H9 (cell line): ENCODE measurements around the gene SIGLEC14. TPM values are rescaled to one million over a fixed set of nuclear protein-coding genes. Genes with fewer than 3 reads are reported as not detected.

Experiments
- DNase-seq: peaks from one replicate; pipeline ENCODE4 v3.0.0-alpha.2; 2017
- H2AFZ ChIP-seq: one replicate; pipeline ENCODE4 v1.6.1; 2013; ENCODE audit warnings: mild to moderate bottlenecking, low read length, control low read depth, moderate library complexity
- H2AK5ac ChIP-seq: 2 replicates; pipeline ENCODE4 v1.6.1; 2013; ENCODE audit warnings: low read length, control low read depth, mixed read lengths; ENCODE audit not compliant: insufficient read length
- H2BK120ac ChIP-seq: one replicate; pipeline ENCODE4 v1.6.1; 2013; ENCODE audit warnings: low read depth, mild to moderate bottlenecking, low read length, control low read depth, inconsistent platforms; ENCODE audit not compliant: poor library complexity, severe bottlenecking
- H2BK12ac ChIP-seq: 2 replicates; pipeline ENCODE4 v1.6.1; 2013; ENCODE audit warnings: low read length, control low read depth, mixed read lengths, low read depth; ENCODE audit not compliant: insufficient read length
- H2BK15ac ChIP-seq: 2 replicates; pipeline ENCODE4 v1.6.1; 2013; ENCODE audit warnings: low read depth, low read length, control low read depth
- H2BK20ac ChIP-seq: one replicate; pipeline ENCODE4 v1.6.1; 2013; ENCODE audit warnings: low read depth, mild to moderate bottlenecking, low read length, control low read depth, inconsistent platforms; ENCODE audit not compliant: poor library complexity, severe bottlenecking
- H2BK5ac ChIP-seq: 2 replicates; pipeline ENCODE4 v1.6.1; 2013; ENCODE audit warnings: low read length, control low read depth, mixed read lengths; ENCODE audit not compliant: insufficient read length
- H3K14ac ChIP-seq: 2 replicates; pipeline ENCODE4 v1.6.1; 2013; ENCODE audit warnings: low read length, control low read depth; ENCODE audit not compliant: insufficient read depth
- H3K18ac ChIP-seq: 2 replicates; pipeline ENCODE4 v1.6.1; 2013; ENCODE audit warnings: low read depth, mild to moderate bottlenecking, mixed read lengths, low read length, control low read depth; ENCODE audit not compliant: insufficient read length
- H3K23ac ChIP-seq: 2 replicates; pipeline ENCODE4 v1.6.1; 2013; ENCODE audit warnings: low read length, control low read depth, mixed read lengths, low read depth; ENCODE audit not compliant: insufficient read length
- H3K23me2 ChIP-seq: 2 replicates; pipeline ENCODE4 v1.6.1; 2013; ENCODE audit warnings: low read depth, mild to moderate bottlenecking, mixed read lengths, low read length, control low read depth; ENCODE audit not compliant: insufficient read length, poor library complexity, severe bottlenecking
- H3K27ac ChIP-seq: 2 replicates; pipeline ENCODE4 v1.5.1; 2013; ENCODE audit warnings: low read length, control low read depth, mixed read lengths, low read depth; ENCODE audit not compliant: insufficient read length
- H3K27me3 ChIP-seq: 2 replicates; pipeline ENCODE4 v1.6.1; 2013; ENCODE audit warnings: low read length, control low read depth, inconsistent platforms; ENCODE audit not compliant: insufficient read depth
- H3K4ac ChIP-seq: 2 replicates; pipeline ENCODE4 v1.6.1; 2013; ENCODE audit warnings: low read depth, mild to moderate bottlenecking, control low read depth, inconsistent platforms, low read length, moderate library complexity
- H3K4me1 ChIP-seq: 2 replicates; pipeline ENCODE4 v1.6.1; 2013; ENCODE audit warnings: low read length, control low read depth, inconsistent platforms; ENCODE audit not compliant: insufficient read depth
- H3K4me2 ChIP-seq: 2 replicates; pipeline ENCODE4 v1.6.1; 2013; ENCODE audit warnings: low read length, control low read depth, mixed read lengths; ENCODE audit not compliant: insufficient read length, insufficient read depth
- H3K56ac ChIP-seq: 2 replicates; pipeline ENCODE4 v1.6.1; 2013; ENCODE audit warnings: low read depth, mild to moderate bottlenecking, mixed read lengths, low read length, control low read depth; ENCODE audit not compliant: insufficient read length
- H3K79me1 ChIP-seq: 2 replicates; pipeline ENCODE4 v1.6.1; 2013; ENCODE audit warnings: low read depth, mild to moderate bottlenecking, moderate library complexity, low read length, control low read depth, inconsistent platforms; ENCODE audit not compliant: insufficient read depth, poor library complexity, severe bottlenecking
- H3K79me2 ChIP-seq: 2 replicates; pipeline ENCODE4 v1.6.1; 2013; ENCODE audit warnings: low read length, control low read depth, inconsistent platforms; ENCODE audit not compliant: insufficient read depth
- H3K9ac ChIP-seq: 2 replicates; pipeline ENCODE4 v1.6.1; 2013; ENCODE audit warnings: low read length, control low read depth, mixed read lengths; ENCODE audit not compliant: insufficient read length; ENCODE audit errors: extremely low read depth
- H3K9me3 ChIP-seq: one replicate; pipeline ENCODE4 v1.6.1; 2013; ENCODE audit warnings: low read depth, low read length, inconsistent platforms; ENCODE audit not compliant: control insufficient read depth
- H3T11ph ChIP-seq: one replicate; pipeline ENCODE4 v1.6.1; 2013; ENCODE audit warnings: mild to moderate bottlenecking, low read length, control low read depth, inconsistent platforms
- H4K20me1 ChIP-seq: one replicate; pipeline ENCODE4 v1.6.1; 2013; ENCODE audit not compliant: control insufficient read depth, insufficient read length, insufficient read depth
- H4K5ac ChIP-seq: 2 replicates; pipeline ENCODE4 v1.6.1; 2013; ENCODE audit warnings: low read depth, mild to moderate bottlenecking, mixed read lengths, low read length, control low read depth; ENCODE audit not compliant: insufficient read length
- H4K8ac ChIP-seq: replicated peaks from 2 replicates; pipeline ENCODE4 v1.6.1; 2013; ENCODE audit warnings: low read length, control low read depth, mixed read lengths, low read depth; ENCODE audit not compliant: insufficient read length
- H4K91ac ChIP-seq: 2 replicates; pipeline ENCODE4 v1.6.1; 2013; ENCODE audit warnings: low read depth, mild to moderate bottlenecking, moderate library complexity, mixed read lengths, low read length, control low read depth; ENCODE audit not compliant: insufficient read length
- H3K27ac Mint-ChIP-seq, 3 experiments: 2 replicates in 2 of 3; 3 replicates in 1 of 3; pipeline ENCODE4 v1.8.0; 2020 to 2021; ENCODE audit warnings: mixed read lengths in 3 of 3, mild to moderate bottlenecking in 1 of 3, moderate library complexity in 1 of 3
- H3K27me3 Mint-ChIP-seq: 2 replicates; pipeline ENCODE4 v1.8.0; 2021; ENCODE audit warnings: low read depth, mild to moderate bottlenecking, moderate library complexity, mixed read lengths
- H3K36me3 Mint-ChIP-seq, 3 experiments: 2 replicates in 2 of 3; 3 replicates in 1 of 3; pipeline ENCODE4 v1.8.0; 2020 to 2021; ENCODE audit warnings: low read depth in 3 of 3, mixed read lengths in 3 of 3; ENCODE audit not compliant: insufficient read depth in 1 of 3
- H3K4me1 Mint-ChIP-seq, 2 experiments: 2 replicates each; pipeline ENCODE4 v1.8.0; 2020; ENCODE audit warnings: mixed read lengths in 2 of 2
- H3K4me3 Mint-ChIP-seq, 2 experiments: 2 replicates in 1 of 2; 3 replicates in 1 of 2; pipeline ENCODE4 v1.8.0; 2020 to 2021; ENCODE audit warnings: mild to moderate bottlenecking in 2 of 2, mixed read lengths in 2 of 2, moderate library complexity in 1 of 2
- H3K9me3 Mint-ChIP-seq, 2 experiments: 2 replicates in 1 of 2; 3 replicates in 1 of 2; pipeline ENCODE4 v1.8.0; 2020; ENCODE audit warnings: mild to moderate bottlenecking in 2 of 2, mixed read lengths in 2 of 2, moderate library complexity in 1 of 2
- CTCF ChIP-seq: fragments of 200-600 bp; sonication (generic); conservative IDR thresholded peaks from 3 replicates; pipeline ENCODE4 v1.8.0; 2021; ENCODE audit warnings: antibody characterized with exemption, mild to moderate bottlenecking
- WGBS: extraction: QIAGEN DNeasy Blood & Tissue Kit; methylation state at CpG from one replicate; pipeline ENCODE4 v1.1.7; 2013; ENCODE audit warnings: missing lambda C conversion rate, low lambda C conversion rate, mixed read lengths; ENCODE audit not compliant: insufficient read length; ENCODE audit errors: extremely low coverage; 5-methylcytosine and 5-hydroxymethylcytosine counted together
- total RNA-seq: library from RNA; stranded (reverse); gene quantifications from 2 replicates; pipeline ENCODE4 v1.2.1, GENCODE V29; 2021

Gene SIGLEC14
- total RNA-seq, 1 experiment from 2014 or later = not detected

GRCh38 chr19:51598159-51598915 is 48.3 kb downstream of the SIGLEC14 start:
- Histone ChIP-seq H2BK15ac (no peak overlapping the region), H3K23ac (no peak overlapping the region), H3K14ac (no peak overlapping the region), H2BK120ac (no peak overlapping the region), H3K56ac (no peak overlapping the region), H3K18ac (no peak overlapping the region), H3K27me3 (no peaks in the 10 kb centered on the region), H3K79me2 (no peaks in the 10 kb centered on the region), H2BK5ac (no peak overlapping the region), H3K23me2 (peaks cover 13% of the 10 kb centered on the region), H3K4ac (no peak overlapping the region), H3K27ac (no peak overlapping the region), H2BK12ac (no peak overlapping the region), H4K20me1 (no peaks in the 10 kb centered on the region), H3K9ac (no peak overlapping the region), H4K91ac (no peak overlapping the region), H4K8ac (no peak overlapping the region), H2AK5ac (no peak overlapping the region), H3K79me1 (no peaks in the 10 kb centered on the region), H4K5ac (no peak overlapping the region), H3T11ph (no peak overlapping the region), H2AFZ (no peak overlapping the region), H3K9me3 (no peaks in the 10 kb centered on the region), H2BK20ac (no peak overlapping the region), H3K4me2 (no peak overlapping the region), H3K4me1 (no peaks in the 10 kb centered on the region; the same call in 1 of the 2 replicates)
- Mint-ChIP-seq H3K9me3 (peaks cover 47 to 59% of the 10 kb centered on the region in 2 experiments), H3K4me1 (peaks cover 13 to 14% of the 10 kb centered on the region in 2 experiments), H3K36me3 (peaks cover 0 to 5% (median 4%) of the 10 kb centered on the region in 3 experiments; a peak in 2 of 7 replicates), H3K27me3 (peaks cover 9% of the 10 kb centered on the region), H3K4me3 (no peak overlapping the region), H3K27ac (no peak overlapping the region)
- TF ChIP-seq CTCF = no peak
- WGBS = no CpG with 5 or more reads among the region's 31 CpGs
- no peak for DNase-seq
